ENCODE data around the gene TPRN.

- no peak for TF ChIP-seq POLR2A (IDR thresholded peaks at IDR 0.05)
- no peak for TF ChIP-seq CTCF (IDR thresholded peaks at IDR 0.05 in 4 of 5, conservative IDR thresholded peaks at IDR 0.05 in 1 of 5)
Observed at GRCh38 chr9:137213160-137214060, 12.9 kb upstream of the TPRN start.
